B cell (primary cell): ENCODE results near the gene G3BP1. TPM values are rescaled to one million over a fixed set of nuclear protein-coding genes. Genes with fewer than 3 reads are reported as not detected.

Source experiments
- ATAC-seq: fragments of 200-7000 bp; cut with Tn5 transposase; one replicate; pipeline ENCODE4 v1.10.0; 2021; ENCODE audit warnings: low read depth, mild to moderate bottlenecking, moderate number of reproducible peaks, moderate library complexity
- CTCF ChIA-PET: fragments of 350-600 bp; sonication (Branson Sonifier 250); formaldehyde crosslinking; loops from one replicate; lab custom pipeline; 2021; ENCODE audit warnings: antibody characterized with exemption, inconsistent platforms; lab: Charles Lee
- POLR2A ChIA-PET: fragments of 350-600 bp; sonication (Branson Sonifier 250); formaldehyde crosslinking; loops from one replicate; lab custom pipeline; 2021; ENCODE audit warnings: antibody characterized with exemption; lab: Charles Lee
- DNase-seq: peaks from one replicate; pipeline ENCODE4 v3.0.0; 2013
- H2AFZ ChIP-seq: 2 replicates; pipeline ENCODE4 v1.6.1; 2012; ENCODE audit warnings: mild to moderate bottlenecking, low read depth, low read length; ENCODE audit not compliant: insufficient read depth, poor library complexity, severe bottlenecking
- H3K27ac ChIP-seq, 2 donors: 1 replicate in 1 of 2; 2 replicates in 1 of 2; pipeline ENCODE4 v1.5.1; 2012 to 2013; ENCODE audit warnings: low read length in 2 of 2, mild to moderate bottlenecking in 2 of 2, moderate library complexity in 1 of 2
- H3K27me3 ChIP-seq, 4 experiments: fragments of 200-600 bp in 1 of 4; sonication (generic) in 1 of 4; replicated peaks in 1 of 4; 1 replicate in 2 of 4; 2 replicates in 2 of 4; pipeline versions ENCODE4 v1.6.1 to v1.7.0; 2013 to 2016; ENCODE audit warnings: low read length in 3 of 4, mild to moderate bottlenecking in 2 of 4, mixed read lengths in 1 of 4, moderate library complexity in 1 of 4; ENCODE audit not compliant: insufficient read depth in 4 of 4, control insufficient read depth in 3 of 4; ENCODE audit errors: control extremely low read depth in 1 of 4
- H3K36me3 ChIP-seq, 2 experiments: replicated peaks in 1 of 2; 1 replicate in 1 of 2; 2 replicates in 1 of 2; pipeline versions ENCODE4 v1.6.1 to v1.7.1; 2013; ENCODE audit warnings: low read length in 1 of 2; ENCODE audit not compliant: insufficient read depth in 2 of 2, control insufficient read depth in 1 of 2; ENCODE audit errors: control extremely low read depth in 1 of 2, extremely low read depth in 1 of 2
- H3K4me1 ChIP-seq, 2 donors: fragments of 200-600 bp in 1 of 2; sonication (generic) in 1 of 2; 1 replicate in 1 of 2; 2 replicates in 1 of 2; pipeline versions ENCODE4 v1.5.1 to v1.6.1; 2013 to 2017; ENCODE audit warnings: low read length in 2 of 2; ENCODE audit not compliant: control insufficient read depth in 2 of 2, insufficient read depth in 2 of 2
- H3K4me2 ChIP-seq: replicated peaks from 2 replicates; pipeline ENCODE3; 2012; ENCODE audit warnings: mild to moderate bottlenecking, low read depth, low read length; ENCODE audit not compliant: poor library complexity, severe bottlenecking
- H3K4me3 ChIP-seq, 5 experiments: fragments of 200-600 bp in 1 of 5; sonication (generic) in 1 of 5; 1 replicate in 3 of 5; 2 replicates in 2 of 5; pipeline versions ENCODE4 v1.5.1 to v1.7.0; 2011 to 2016; ENCODE audit warnings: low read length in 4 of 5, mild to moderate bottlenecking in 4 of 5, low read depth in 2 of 5, control low read depth in 1 of 5, moderate library complexity in 1 of 5; ENCODE audit not compliant: insufficient read depth in 1 of 5; ENCODE audit errors: control extremely low read depth in 1 of 5, extremely low read depth in 1 of 5
- H3K79me2 ChIP-seq: fragments of 200-600 bp; sonication (generic); one replicate; pipeline ENCODE4 v1.6.0; 2016; ENCODE audit warnings: low read length; ENCODE audit not compliant: control insufficient read depth, insufficient read depth
- H3K9ac ChIP-seq: fragments of 200-600 bp; sonication (generic); 2 replicates; pipeline ENCODE4 v1.6.1; 2017; ENCODE audit warnings: mild to moderate bottlenecking, low read length, moderate library complexity
- H3K9me3 ChIP-seq, 3 donors: one replicate each; pipeline versions ENCODE4 v1.6.1 to v1.7.1; 2013; ENCODE audit warnings: low read length in 2 of 3; ENCODE audit not compliant: control insufficient read depth in 2 of 3, insufficient read depth in 1 of 3; ENCODE audit errors: control extremely low read depth in 1 of 3
- H4K20me1 ChIP-seq: 2 replicates; pipeline ENCODE4 v1.6.0; 2012; ENCODE audit warnings: mild to moderate bottlenecking, low read length; ENCODE audit not compliant: insufficient read depth, control insufficient read depth, poor library complexity, severe bottlenecking
- H3K27ac Mint-ChIP-seq: one replicate; pipeline ENCODE4 v1.8.0; 2021; ENCODE audit warnings: mixed read lengths
- H3K27me3 Mint-ChIP-seq: one replicate; pipeline ENCODE4 v1.8.0; 2021; ENCODE audit warnings: mixed read lengths
- H3K4me1 Mint-ChIP-seq: one replicate; pipeline ENCODE4 v1.8.0; 2021; ENCODE audit warnings: mixed read lengths
- H3K4me3 Mint-ChIP-seq: one replicate; pipeline ENCODE4 v1.8.0; 2021; ENCODE audit warnings: mixed read lengths
- H3K9me3 Mint-ChIP-seq: one replicate; pipeline ENCODE4 v1.8.0; 2022; ENCODE audit warnings: mixed read lengths; ENCODE audit not compliant: insufficient read depth
- EZH2 ChIP-seq: IDR thresholded peaks from 2 replicates; pipeline ENCODE4 v1.6.1; 2012; ENCODE audit warnings: borderline replicate concordance, low read depth, mild to moderate bottlenecking, moderate library complexity, low read length; ENCODE audit not compliant: insufficient read depth, poor library complexity, severe bottlenecking
- whole genome bisulfite sequencing: methylation state at CpG from one replicate; pipeline ENCODE4 v1.1.5; 2013; ENCODE audit warnings: missing lambda C conversion rate; ENCODE audit not compliant: insufficient coverage; 5-methylcytosine and 5-hydroxymethylcytosine counted together
- intact Hi-C: fragments of 100-400 bp; cut with micrococcal nuclease; formaldehyde crosslinking; loops from one replicate; pipeline ENCODE4 v1.10.0; 2022
- polyA plus RNA-seq: library from polyadenylated mRNA; depleted of rRNA; stranded (reverse); fragments of >200 nt; gene quantifications from 2 replicates; pipeline ENCODE4 v1.2.3, GENCODE V29; 2012
- total RNA-seq, 2 donors: library from RNA; stranded (reverse); fragments of 120-200 nt in 1 of 2; gene quantifications; 1 replicate in 1 of 2; 2 replicates in 1 of 2; pipeline versions ENCODE4 v1.2.3 to v1.2.4, GENCODE V29; 2013 to 2022
- TF ChIP-seq, protein P1 (sequence below): fragments of 200-600 bp; IDR thresholded peaks from one replicate; pipeline ENCODE4 v1.8.0; 2022; ENCODE audit warnings: antibody characterized with exemption, mild to moderate bottlenecking

Gene G3BP1
- total and polyA plus RNA-seq, 2 donors (not counting 1 experiment from before 2014, with no cell fraction given), result 12.7 to 159 TPM

DNA sequence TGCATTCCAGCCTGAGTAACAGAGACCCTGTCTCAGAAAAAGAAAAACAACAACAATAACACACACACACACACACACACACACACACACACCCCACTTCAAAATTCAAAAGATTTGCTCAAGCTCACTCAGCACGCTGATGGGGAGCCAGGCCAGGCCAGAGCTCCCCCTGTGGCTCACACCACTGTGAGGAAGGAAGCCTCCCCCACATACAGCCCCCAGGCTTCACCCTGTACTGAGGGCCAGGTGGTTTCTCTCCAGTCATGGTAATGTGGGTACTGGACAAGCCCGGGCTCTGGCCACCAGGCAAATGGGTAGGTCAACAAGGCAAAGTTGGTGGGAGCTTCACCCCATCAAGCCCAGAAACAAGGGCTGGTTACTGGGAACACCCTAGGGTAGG is 32.4 kb upstream of the G3BP1 start:
- Mint-ChIP-seq H3K9me3 (no peaks in the 10 kb centered on the region), H3K4me3 (no peak overlapping the region), H3K4me1 (peaks cover 12% of the 10 kb centered on the region), H3K27ac (no peak overlapping the region), H3K27me3 (no peaks in the 10 kb centered on the region)
- no peaks in the 10 kb centered on the region for H3K27me3 ChIP-seq
- no CpG with 5 or more reads among the region's 2 CpGs for WGBS
- TF ChIP-seq, protein P1, sequence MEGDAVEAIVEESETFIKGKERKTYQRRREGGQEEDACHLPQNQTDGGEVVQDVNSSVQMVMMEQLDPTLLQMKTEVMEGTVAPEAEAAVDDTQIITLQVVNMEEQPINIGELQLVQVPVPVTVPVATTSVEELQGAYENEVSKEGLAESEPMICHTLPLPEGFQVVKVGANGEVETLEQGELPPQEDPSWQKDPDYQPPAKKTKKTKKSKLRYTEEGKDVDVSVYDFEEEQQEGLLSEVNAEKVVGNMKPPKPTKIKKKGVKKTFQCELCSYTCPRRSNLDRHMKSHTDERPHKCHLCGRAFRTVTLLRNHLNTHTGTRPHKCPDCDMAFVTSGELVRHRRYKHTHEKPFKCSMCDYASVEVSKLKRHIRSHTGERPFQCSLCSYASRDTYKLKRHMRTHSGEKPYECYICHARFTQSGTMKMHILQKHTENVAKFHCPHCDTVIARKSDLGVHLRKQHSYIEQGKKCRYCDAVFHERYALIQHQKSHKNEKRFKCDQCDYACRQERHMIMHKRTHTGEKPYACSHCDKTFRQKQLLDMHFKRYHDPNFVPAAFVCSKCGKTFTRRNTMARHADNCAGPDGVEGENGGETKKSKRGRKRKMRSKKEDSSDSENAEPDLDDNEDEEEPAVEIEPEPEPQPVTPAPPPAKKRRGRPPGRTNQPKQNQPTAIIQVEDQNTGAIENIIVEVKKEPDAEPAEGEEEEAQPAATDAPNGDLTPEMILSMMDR, result no peak
- no peak for TF ChIP-seq EZH2
- H2AFZ ChIP-seq, result no peak overlapping the region
- H3K9me3 ChIP-seq, result no peaks in the 10 kb centered on the region
- peaks cover 9 to 16% of the 10 kb centered on the region in 2 experiments for H3K36me3 ChIP-seq
- H3K9ac ChIP-seq, result no peak overlapping the region
- intact Hi-C loops, result no loop called here
- H4K20me1 ChIP-seq, result peaks cover 6% of the 10 kb centered on the region
- CTCF ChIA-PET, result interaction anchor here (0.8 to 11.7 kb wide), 13 partner anchors 10 to 207 kb away, joined by 3 to 156 read pairs (median 5); partner anchors contain the start of gene G3BP1
- no peak overlapping the region for H3K4me3 ChIP-seq
- DNase-seq (no peak), ATAC-seq (no peak)
- H3K79me2 ChIP-seq, result peaks cover 7% of the 10 kb centered on the region
- POLR2A ChIA-PET, result no interaction called here
- no peak overlapping the region for H3K27ac ChIP-seq
- no peak overlapping the region for H3K4me2 ChIP-seq
- peaks cover 6% of the 10 kb centered on the region in 2 donors for H3K4me1 ChIP-seq

DNA sequence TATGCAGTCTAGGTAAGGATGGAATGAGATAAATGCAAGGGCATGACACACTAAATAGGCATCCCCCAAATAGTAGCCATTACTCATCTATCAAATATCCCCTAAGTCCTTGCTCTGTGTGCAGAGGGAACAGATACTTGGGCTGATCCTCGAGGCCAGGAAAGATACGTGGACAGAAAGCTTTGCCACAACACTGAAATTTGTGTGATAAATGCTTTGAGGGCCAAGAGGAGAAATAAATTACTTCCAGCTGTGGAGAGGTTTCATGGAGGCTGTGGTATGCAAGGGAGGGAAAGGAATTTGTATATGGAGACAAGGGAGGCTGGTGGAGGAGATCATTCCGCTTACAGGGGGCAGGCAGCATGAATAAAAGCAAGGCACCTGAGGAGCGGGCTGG is 31.8 kb upstream of the G3BP1 start:
- peaks cover 7% of the 10 kb centered on the region for H3K79me2 ChIP-seq
- Mint-ChIP-seq H3K27me3 (no peaks in the 10 kb centered on the region), H3K4me3 (no peak overlapping the region), H3K27ac (no peak overlapping the region), H3K9me3 (no peaks in the 10 kb centered on the region), H3K4me1 (peaks cover 14% of the 10 kb centered on the region)
- TF ChIP-seq, protein P1, result no peak
- no peak overlapping the region for H3K9ac ChIP-seq
- no peaks in the 10 kb centered on the region for H3K27me3 ChIP-seq
- ChIA-PET CTCF (interaction anchor here (0.6 to 11.7 kb wide), 20 partner anchors 9 to 208 kb away, joined by 3 to 156 read pairs (median 6); partner anchors contain the start of gene ATOX1), POLR2A (interaction anchor here (1.6 kb wide), 1 partner anchor 31 kb away, joined by 4 read pairs; the partner anchor contains the start of gene G3BP1)
- no peaks in the 10 kb centered on the region for H3K9me3 ChIP-seq
- no peak overlapping the region for H3K4me3 ChIP-seq
- 100% methylated on average over 4 of the region's 4 CpGs for WGBS
- intact Hi-C loops, result loop anchor here (1.0 to 2.0 kb wide), 3 partner anchors 31 to 293 kb away; partner anchors contain the start of genes G3BP1 and SLC36A1
- no peak overlapping the region for H3K4me2 ChIP-seq
- DNase-seq (no peak), ATAC-seq (no peak)
- H3K27ac ChIP-seq, result no peak overlapping the region
- no peak overlapping the region for H2AFZ ChIP-seq
- H4K20me1 ChIP-seq, result peaks cover 6% of the 10 kb centered on the region
- peaks cover 9 to 21% of the 10 kb centered on the region in 2 experiments for H3K36me3 ChIP-seq
- peaks cover 8 to 9% of the 10 kb centered on the region in 2 donors for H3K4me1 ChIP-seq
